Measurements from ENCODE around the gene GRN.
A peak's percentile ranks its signal among the peaks of the same experiment; 100 is the strongest.

The GRN gene

DNA sequence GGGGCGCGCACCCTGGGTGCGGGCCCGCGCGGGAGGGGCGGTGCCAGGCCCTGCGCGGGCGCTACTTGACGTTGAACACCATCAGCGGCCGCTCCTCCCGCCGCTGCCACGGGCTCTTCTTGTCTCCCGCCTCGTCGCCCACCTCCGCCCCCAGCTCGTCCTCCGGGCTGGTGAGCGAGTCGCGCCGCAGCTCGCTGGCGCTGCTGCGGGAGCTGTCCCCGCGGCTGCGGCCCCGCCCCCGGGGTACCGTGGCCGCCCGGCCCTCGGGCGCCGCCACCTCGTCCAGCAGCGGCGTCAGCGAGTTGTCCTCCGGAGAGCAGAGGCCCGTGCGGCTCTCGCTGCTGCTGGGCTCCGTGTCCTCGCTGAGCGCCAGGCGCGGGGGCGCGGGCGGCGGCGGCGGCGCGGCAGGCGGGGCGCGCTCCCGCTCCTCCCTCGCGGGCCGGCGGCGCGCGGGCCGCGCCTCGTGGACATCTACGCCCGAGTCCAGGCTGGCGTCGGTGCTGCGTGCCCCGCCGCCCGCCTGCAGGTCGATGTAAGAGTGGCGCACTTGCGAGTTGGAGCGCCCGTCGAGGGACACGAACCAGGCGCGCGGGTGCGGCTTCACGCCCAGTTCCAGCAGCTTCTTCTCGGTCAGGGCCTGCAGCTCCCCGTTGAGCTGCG is 8.7 kb downstream of the GRN start:
- peak overlapping the region; percentile 53 for H3K4me3 ChIP-seq (ENCODE audit: severe bottlenecking)
- ATAC-seq (ENCODE audit: low read depth) (0 out of 3 replicates have a peak, but pooled peaks have one; percentile 3), DNase-seq (ENCODE audit: low spot score) (no peak)
- no peaks in the 10 kb centered on the region for H3K27me3 ChIP-seq (ENCODE audit: insufficient read depth, poor library complexity, severe bottlenecking)
- peaks cover 2% of the 10 kb centered on the region for H3K4me1 ChIP-seq (ENCODE audit: insufficient read depth, poor library complexity, severe bottlenecking)
- H3K27ac ChIP-seq (ENCODE audit: poor library complexity, severe bottlenecking): no peak overlapping the region
- H3K36me3 ChIP-seq (ENCODE audit: low read depth): peaks cover 24% of the 10 kb centered on the region; the same call in 1 of the 2 replicates
- TF ChIP-seq, protein P1, sequence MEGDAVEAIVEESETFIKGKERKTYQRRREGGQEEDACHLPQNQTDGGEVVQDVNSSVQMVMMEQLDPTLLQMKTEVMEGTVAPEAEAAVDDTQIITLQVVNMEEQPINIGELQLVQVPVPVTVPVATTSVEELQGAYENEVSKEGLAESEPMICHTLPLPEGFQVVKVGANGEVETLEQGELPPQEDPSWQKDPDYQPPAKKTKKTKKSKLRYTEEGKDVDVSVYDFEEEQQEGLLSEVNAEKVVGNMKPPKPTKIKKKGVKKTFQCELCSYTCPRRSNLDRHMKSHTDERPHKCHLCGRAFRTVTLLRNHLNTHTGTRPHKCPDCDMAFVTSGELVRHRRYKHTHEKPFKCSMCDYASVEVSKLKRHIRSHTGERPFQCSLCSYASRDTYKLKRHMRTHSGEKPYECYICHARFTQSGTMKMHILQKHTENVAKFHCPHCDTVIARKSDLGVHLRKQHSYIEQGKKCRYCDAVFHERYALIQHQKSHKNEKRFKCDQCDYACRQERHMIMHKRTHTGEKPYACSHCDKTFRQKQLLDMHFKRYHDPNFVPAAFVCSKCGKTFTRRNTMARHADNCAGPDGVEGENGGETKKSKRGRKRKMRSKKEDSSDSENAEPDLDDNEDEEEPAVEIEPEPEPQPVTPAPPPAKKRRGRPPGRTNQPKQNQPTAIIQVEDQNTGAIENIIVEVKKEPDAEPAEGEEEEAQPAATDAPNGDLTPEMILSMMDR (IDR thresholded peaks at IDR 0.05; ENCODE audit: poor library complexity, severe bottlenecking): no peak
- H3K9me3 ChIP-seq (ENCODE audit: severe bottlenecking): no peaks in the 10 kb centered on the region

GRCh38 chr17:44354582-44355561 is 9.8 kb downstream of the GRN start:
- H3K4me3 ChIP-seq (ENCODE audit: severe bottlenecking): peak overlapping the region; percentile 53
- DNase-seq (ENCODE audit: low spot score) (no peak), ATAC-seq (ENCODE audit: low read depth) (no peak)
- TF ChIP-seq, protein P1 (IDR thresholded peaks at IDR 0.05; ENCODE audit: poor library complexity, severe bottlenecking): peak; percentile 73
- H3K4me1 ChIP-seq (ENCODE audit: insufficient read depth, poor library complexity, severe bottlenecking): no peaks in the 10 kb centered on the region
- H3K27me3 ChIP-seq (ENCODE audit: insufficient read depth, poor library complexity, severe bottlenecking): no peaks in the 10 kb centered on the region
- H3K27ac ChIP-seq (ENCODE audit: poor library complexity, severe bottlenecking): no peak overlapping the region
- H3K9me3 ChIP-seq (ENCODE audit: severe bottlenecking): no peaks in the 10 kb centered on the region
- H3K36me3 ChIP-seq (ENCODE audit: low read depth): peaks cover 21% of the 10 kb centered on the region; the same call in 1 of the 2 replicates

DNA sequence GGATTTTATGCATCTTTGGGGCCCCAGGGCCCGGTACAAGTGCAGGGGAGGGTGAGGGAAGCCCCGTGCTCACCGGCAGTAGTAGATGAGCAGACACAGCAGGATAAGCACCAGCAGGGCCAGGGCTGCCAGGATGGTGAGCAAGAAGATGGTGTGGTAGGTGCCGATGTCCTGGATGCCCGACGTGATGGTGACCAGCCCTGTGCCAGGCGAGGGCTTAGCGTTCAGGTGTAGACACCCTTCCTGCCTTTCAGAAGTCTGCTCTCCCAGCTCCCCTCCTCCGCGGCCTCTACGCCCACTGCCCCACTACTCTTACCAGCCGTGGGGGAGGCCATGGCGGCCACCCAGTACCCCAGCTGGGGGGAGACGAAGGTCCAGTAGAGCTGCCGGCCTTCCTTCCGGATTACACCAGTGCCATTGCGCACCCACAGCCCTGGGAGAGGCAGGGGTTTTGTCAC is 10.6 kb downstream of the GRN start:
- Histone ChIP-seq H3K9me3 (ENCODE audit: severe bottlenecking) (no peaks in the 10 kb centered on the region), H3K36me3 (ENCODE audit: low read depth) (peaks cover 18% of the 10 kb centered on the region; the same call in 1 of the 2 replicates), H3K4me1 (ENCODE audit: insufficient read depth, poor library complexity, severe bottlenecking) (no peaks in the 10 kb centered on the region), H3K4me3 (ENCODE audit: severe bottlenecking) (no peak overlapping the region), H3K27me3 (ENCODE audit: insufficient read depth, poor library complexity, severe bottlenecking) (no peaks in the 10 kb centered on the region), H3K27ac (ENCODE audit: poor library complexity, severe bottlenecking) (no peak overlapping the region)
- TF ChIP-seq, protein P1 (IDR thresholded peaks at IDR 0.05; ENCODE audit: poor library complexity, severe bottlenecking): no peak
- ATAC-seq (ENCODE audit: low read depth): no peak
- DNase-seq (ENCODE audit: low spot score): no peak

DNA sequence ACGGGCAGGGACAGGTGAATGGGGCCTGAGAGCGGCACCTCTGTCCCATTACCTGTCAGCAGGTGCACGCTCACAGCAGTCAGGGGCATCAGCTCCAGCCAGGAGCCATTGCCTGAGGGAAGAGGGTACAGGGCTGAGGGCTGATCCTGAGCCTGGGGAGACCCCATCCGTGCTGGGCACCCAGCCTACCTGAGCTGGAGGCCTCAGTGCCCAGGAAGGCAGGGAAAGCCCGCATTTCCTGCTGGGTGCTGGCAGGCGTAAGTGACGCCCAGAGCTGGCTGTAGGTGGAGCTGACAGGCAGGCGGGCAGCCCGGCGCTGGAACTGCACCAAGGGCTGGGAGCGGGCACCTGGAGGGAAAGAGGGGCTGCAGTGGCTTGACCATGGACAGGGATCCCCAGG is 11.1 kb downstream of the GRN start:
- DNase-seq (ENCODE audit: low spot score) (no peak), ATAC-seq (ENCODE audit: low read depth) (no peak)
- Histone ChIP-seq H3K4me3 (ENCODE audit: severe bottlenecking) (no peak overlapping the region), H3K27ac (ENCODE audit: poor library complexity, severe bottlenecking) (no peak overlapping the region), H3K27me3 (ENCODE audit: insufficient read depth, poor library complexity, severe bottlenecking) (no peaks in the 10 kb centered on the region), H3K4me1 (ENCODE audit: insufficient read depth, poor library complexity, severe bottlenecking) (no peaks in the 10 kb centered on the region), H3K9me3 (ENCODE audit: severe bottlenecking) (no peaks in the 10 kb centered on the region), H3K36me3 (ENCODE audit: low read depth) (peaks cover 12% of the 10 kb centered on the region; the same call in 1 of the 2 replicates)
- TF ChIP-seq, protein P1 (IDR thresholded peaks at IDR 0.05; ENCODE audit: poor library complexity, severe bottlenecking): no peak
